ENCODE data around the gene CLEC4C. TPM values are rescaled to one million over a fixed set of nuclear protein-coding genes. Genes with fewer than 3 reads are reported as not detected.
"Not testable (repeated sequence)": the region's sequence is repeated elsewhere in the genome, so short reads cannot be mapped to it uniquely, and the experiment has no call there.

Gene CLEC4C
- total RNA-seq, 3 donors from 2014 or later (not counting 1 experiment from before 2014, with no cell fraction given): 0.54 TPM; not detected in 2

DNA sequence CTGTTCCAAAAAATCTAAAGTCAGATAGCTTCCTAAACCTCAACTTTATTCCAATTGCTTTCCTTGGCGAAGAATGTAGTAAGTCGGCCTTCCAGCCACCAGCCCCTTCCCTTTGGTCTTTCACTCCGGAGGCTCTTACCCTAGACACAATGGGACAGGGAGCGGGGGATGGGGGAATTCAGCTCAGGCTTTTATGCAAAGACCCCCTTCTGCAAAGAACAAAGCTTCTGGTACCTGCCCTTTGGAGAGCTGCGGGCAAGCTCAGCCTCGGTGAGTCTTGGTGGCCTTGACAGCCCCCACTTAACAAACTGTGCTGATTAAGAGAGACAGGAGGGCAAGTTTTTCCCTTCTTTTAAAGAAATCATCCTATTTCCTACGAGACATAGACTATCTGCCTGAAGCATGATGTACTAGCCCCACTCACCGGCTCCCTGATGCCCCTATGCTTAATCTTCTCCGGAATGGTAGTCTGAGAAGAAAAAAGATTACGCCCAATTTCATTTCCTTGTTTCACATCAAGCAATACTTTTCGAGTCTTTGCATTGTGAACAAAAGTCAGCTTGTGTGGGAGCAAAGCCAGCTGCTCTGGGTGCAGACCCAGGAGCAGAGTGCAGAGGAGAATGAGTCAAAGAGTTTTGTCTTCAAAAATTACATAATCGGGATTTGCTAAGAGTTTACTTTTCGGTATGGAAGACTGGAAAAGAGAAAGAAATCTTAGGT lies 40.6 kb upstream of the CLEC4C start:
- ATAC-seq: no peak
- intact Hi-C loops (cut with micrococcal nuclease): no loop called here
- no peaks in the 10 kb centered on the region for H3K9me3 Mint-ChIP-seq
- H3K27me3 Mint-ChIP-seq (ENCODE audit: low read depth in 2 of 2): peaks cover 12 to 14% of the 10 kb centered on the region in 2 donors
- TF ChIP-seq, protein P1, sequence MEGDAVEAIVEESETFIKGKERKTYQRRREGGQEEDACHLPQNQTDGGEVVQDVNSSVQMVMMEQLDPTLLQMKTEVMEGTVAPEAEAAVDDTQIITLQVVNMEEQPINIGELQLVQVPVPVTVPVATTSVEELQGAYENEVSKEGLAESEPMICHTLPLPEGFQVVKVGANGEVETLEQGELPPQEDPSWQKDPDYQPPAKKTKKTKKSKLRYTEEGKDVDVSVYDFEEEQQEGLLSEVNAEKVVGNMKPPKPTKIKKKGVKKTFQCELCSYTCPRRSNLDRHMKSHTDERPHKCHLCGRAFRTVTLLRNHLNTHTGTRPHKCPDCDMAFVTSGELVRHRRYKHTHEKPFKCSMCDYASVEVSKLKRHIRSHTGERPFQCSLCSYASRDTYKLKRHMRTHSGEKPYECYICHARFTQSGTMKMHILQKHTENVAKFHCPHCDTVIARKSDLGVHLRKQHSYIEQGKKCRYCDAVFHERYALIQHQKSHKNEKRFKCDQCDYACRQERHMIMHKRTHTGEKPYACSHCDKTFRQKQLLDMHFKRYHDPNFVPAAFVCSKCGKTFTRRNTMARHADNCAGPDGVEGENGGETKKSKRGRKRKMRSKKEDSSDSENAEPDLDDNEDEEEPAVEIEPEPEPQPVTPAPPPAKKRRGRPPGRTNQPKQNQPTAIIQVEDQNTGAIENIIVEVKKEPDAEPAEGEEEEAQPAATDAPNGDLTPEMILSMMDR (IDR thresholded peaks at IDR 0.05): no peak
- Histone ChIP-seq H3K9me3 (ENCODE audit: control insufficient read depth, insufficient read depth, low read length) (no peaks in the 10 kb centered on the region), H3K36me3 (ENCODE audit: control insufficient read depth, insufficient read depth, low read length) (no peaks in the 10 kb centered on the region), H3K27me3 (ENCODE audit: control insufficient read depth, insufficient read depth, low read length) (no peaks in the 10 kb centered on the region), H3K27ac (ENCODE audit: low read length) (no peak overlapping the region), H3K4me1 (ENCODE audit: control insufficient read depth, insufficient read depth, low read length) (peaks cover 5% of the 10 kb centered on the region), H3K4me3 (ENCODE audit: low read length) (no peak overlapping the region)
- H3K4me1 Mint-ChIP-seq: no peaks in the 10 kb centered on the region
- DNase-seq: no peak
- no peak overlapping the region for H3K27ac Mint-ChIP-seq
- no peaks in the 10 kb centered on the region for H3K36me3 Mint-ChIP-seq
- no peak overlapping the region for H3K4me3 Mint-ChIP-seq
- 87% methylated on average over 13 of the region's 13 CpGs for WGBS (ENCODE audit: insufficient coverage)

DNA sequence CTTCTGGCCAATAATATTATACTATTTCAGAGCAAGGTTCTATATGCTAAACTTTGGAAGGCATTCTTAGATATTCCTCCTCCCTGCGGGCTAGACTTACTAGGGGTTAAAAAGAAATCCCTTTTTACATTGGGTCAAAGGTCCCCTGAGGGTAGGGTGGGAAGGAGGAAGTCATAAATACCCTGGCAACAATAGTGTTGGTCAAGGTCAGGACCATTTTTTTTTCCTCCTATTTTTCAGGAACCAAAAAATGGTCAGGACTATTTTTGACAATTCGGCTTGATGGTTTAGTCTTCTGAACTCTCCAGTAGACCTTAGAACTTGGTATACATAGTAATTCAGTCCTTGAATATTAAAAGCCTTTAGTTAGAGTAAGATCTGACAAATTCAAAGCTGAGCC lies 37.5 kb upstream of the CLEC4C start:
- peaks cover 11 to 14% of the 10 kb centered on the region in 2 donors for H3K27me3 Mint-ChIP-seq (ENCODE audit: low read depth in 2 of 2)
- H3K4me1 Mint-ChIP-seq: no peaks in the 10 kb centered on the region
- H3K36me3 Mint-ChIP-seq: no peaks in the 10 kb centered on the region
- Histone ChIP-seq H3K27ac (ENCODE audit: low read length) (no peak overlapping the region), H3K4me1 (ENCODE audit: control insufficient read depth, insufficient read depth, low read length) (peaks cover 5% of the 10 kb centered on the region), H3K9me3 (ENCODE audit: control insufficient read depth, insufficient read depth, low read length) (no peaks in the 10 kb centered on the region), H3K27me3 (ENCODE audit: control insufficient read depth, insufficient read depth, low read length) (no peaks in the 10 kb centered on the region), H3K4me3 (ENCODE audit: low read length) (no peak overlapping the region), H3K36me3 (ENCODE audit: control insufficient read depth, insufficient read depth, low read length) (no peaks in the 10 kb centered on the region)
- intact Hi-C loops (cut with micrococcal nuclease): no loop called here
- H3K27ac Mint-ChIP-seq: no peak overlapping the region
- ATAC-seq (no peak), DNase-seq (no peak)
- no CpG with 5 or more reads among the region's 2 CpGs for WGBS (ENCODE audit: insufficient coverage)
- TF ChIP-seq, protein P1 (IDR thresholded peaks at IDR 0.05): no peak
- no peaks in the 10 kb centered on the region for H3K9me3 Mint-ChIP-seq
- H3K4me3 Mint-ChIP-seq: no peak overlapping the region

DNA sequence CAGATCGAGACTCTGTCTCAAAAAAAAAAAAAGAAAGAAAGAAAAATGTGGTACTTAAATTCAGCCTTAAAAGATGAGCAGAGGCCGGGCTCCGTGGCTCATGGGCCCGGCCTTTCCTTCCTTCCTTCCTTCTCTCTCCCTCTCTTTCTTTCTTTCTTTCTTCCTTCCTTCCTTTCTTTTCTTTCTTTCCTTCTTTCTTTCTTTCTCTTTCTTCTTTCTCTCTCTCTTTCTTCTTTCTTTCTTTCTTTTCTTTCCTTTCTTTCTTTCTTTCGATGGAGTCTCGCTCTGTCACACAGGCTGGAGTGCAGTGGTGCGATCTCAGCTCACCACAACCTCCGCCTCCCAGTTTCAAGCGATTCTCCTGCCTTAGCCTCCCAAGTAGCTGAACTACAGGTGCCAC lies 36.3 kb upstream of the CLEC4C start:
- 94% methylated on average over 9 of the region's 9 CpGs for WGBS (ENCODE audit: insufficient coverage)
- H3K4me1 ChIP-seq (ENCODE audit: control insufficient read depth, insufficient read depth, low read length); DNase-seq; intact Hi-C loops (cut with micrococcal nuclease); H3K27ac ChIP-seq (ENCODE audit: low read length); H3K4me3 Mint-ChIP-seq; H3K4me1 Mint-ChIP-seq; H3K9me3 ChIP-seq (ENCODE audit: control insufficient read depth, insufficient read depth, low read length); H3K27me3 ChIP-seq (ENCODE audit: control insufficient read depth, insufficient read depth, low read length); H3K36me3 Mint-ChIP-seq; H3K4me3 ChIP-seq (ENCODE audit: low read length); ATAC-seq; H3K27ac Mint-ChIP-seq; H3K36me3 ChIP-seq (ENCODE audit: control insufficient read depth, insufficient read depth, low read length); H3K9me3 Mint-ChIP-seq: not testable (repeated sequence)
- peaks cover 8 to 12% of the 10 kb centered on the region in 2 donors for H3K27me3 Mint-ChIP-seq (ENCODE audit: low read depth in 2 of 2)

DNA sequence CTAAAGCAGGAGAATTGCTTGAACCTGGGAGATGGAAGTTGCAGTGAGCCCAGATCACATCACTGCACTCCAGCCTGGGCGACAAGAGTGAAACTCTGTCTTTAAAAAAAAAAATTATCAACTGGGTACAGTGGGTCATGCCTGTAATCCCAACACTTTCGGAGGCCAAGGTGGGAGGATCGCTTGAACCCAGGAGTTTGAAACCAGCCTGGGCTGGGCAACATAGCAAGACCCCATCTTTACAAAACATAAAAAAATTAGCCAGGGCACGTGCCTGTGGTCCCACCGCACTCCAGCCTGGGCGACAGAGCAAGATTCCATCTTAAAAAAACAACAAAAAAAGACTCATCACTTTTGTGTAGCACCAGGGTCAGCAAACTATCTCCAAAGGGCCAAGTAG lies 34.9 kb upstream of the CLEC4C start:
- Mint-ChIP-seq H3K4me3 (no peak overlapping the region), H3K27me3 (ENCODE audit: low read depth in 2 of 2) (peaks cover 0 to 2% of the 10 kb centered on the region in 2 donors), H3K9me3 (no peaks in the 10 kb centered on the region), H3K27ac (no peak overlapping the region), H3K4me1 (no peaks in the 10 kb centered on the region), H3K36me3 (no peaks in the 10 kb centered on the region)
- H3K27ac ChIP-seq (ENCODE audit: low read length): no peak overlapping the region
- H3K27me3 ChIP-seq (ENCODE audit: control insufficient read depth, insufficient read depth, low read length): no peaks in the 10 kb centered on the region
- no peak overlapping the region for H3K4me3 ChIP-seq (ENCODE audit: low read length)
- intact Hi-C loops (cut with micrococcal nuclease): no loop called here
- DNase-seq: no peak
- TF ChIP-seq, protein P1 (IDR thresholded peaks at IDR 0.05): no peak
- no peaks in the 10 kb centered on the region for H3K36me3 ChIP-seq (ENCODE audit: control insufficient read depth, insufficient read depth, low read length)
- no peaks in the 10 kb centered on the region for H3K4me1 ChIP-seq (ENCODE audit: control insufficient read depth, insufficient read depth, low read length)
- no peak for ATAC-seq
- 90% methylated on average over 6 of the region's 6 CpGs for WGBS (ENCODE audit: insufficient coverage)
- H3K9me3 ChIP-seq (ENCODE audit: control insufficient read depth, insufficient read depth, low read length): no peaks in the 10 kb centered on the region

Measured in natural killer cell (primary cell).